ENCODE results near the gene IVD. TPM values are rescaled to one million over a fixed set of nuclear protein-coding genes. Genes with fewer than 3 reads are reported as not detected.
A peak's percentile ranks its signal among the peaks of the same experiment; 100 is the strongest.

The IVD gene
- 37.6 TPM for polyA plus RNA-seq (2013, experiment 1 of 2; ENCODE audit: insufficient read length)
- polyA plus RNA-seq (2013, experiment 2 of 2; ENCODE audit: insufficient read length): 34.8 TPM

DNA sequence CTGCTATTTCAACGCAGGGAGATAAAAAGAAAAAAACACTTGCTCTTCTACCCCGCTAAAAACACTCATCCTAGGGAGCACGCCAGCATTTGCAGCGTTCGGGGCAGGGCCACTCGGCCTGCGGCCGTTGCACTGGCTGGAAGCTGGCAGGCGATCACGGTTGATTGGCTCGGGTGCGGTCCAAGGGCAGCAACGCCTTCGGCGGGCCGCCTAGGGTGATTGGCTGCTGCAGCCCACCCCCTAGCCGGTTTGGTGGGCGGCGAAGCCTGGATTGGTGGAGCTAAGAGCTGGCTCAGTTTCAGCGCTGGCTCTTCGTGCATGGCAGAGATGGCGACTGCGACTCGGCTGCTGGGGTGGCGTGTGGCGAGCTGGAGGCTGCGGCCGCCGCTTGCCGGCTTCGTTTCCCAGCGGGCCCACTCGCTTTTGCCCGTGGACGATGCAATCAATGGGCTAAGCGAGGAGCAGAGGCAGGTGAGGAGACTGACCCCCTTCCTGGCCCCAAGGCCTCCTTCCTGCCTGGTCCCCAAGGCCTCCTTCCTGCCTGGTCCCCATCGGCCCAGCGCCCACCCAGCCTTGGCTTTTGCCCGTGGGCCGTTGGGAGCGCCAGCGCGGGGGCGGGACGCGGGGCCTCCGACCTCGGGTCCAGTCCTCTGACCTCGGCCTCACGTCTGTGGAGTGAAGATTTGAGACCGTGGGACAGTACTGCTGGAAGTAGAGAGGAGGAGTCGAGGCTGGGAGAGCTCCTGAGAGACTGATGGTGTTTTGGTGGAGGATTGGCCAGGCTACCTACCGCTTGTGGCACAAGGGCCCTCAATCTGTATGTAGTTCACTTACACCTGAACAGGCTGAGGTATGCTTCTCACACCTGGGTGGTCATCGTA is at the start of gene IVD:
TSS of gene IVD (plus strand) at position 295 of the 881 bp plus-strand sequence. CDS start at position 328, 33 bp downstream.
- DNase-seq: peak; percentile 96

DNA sequence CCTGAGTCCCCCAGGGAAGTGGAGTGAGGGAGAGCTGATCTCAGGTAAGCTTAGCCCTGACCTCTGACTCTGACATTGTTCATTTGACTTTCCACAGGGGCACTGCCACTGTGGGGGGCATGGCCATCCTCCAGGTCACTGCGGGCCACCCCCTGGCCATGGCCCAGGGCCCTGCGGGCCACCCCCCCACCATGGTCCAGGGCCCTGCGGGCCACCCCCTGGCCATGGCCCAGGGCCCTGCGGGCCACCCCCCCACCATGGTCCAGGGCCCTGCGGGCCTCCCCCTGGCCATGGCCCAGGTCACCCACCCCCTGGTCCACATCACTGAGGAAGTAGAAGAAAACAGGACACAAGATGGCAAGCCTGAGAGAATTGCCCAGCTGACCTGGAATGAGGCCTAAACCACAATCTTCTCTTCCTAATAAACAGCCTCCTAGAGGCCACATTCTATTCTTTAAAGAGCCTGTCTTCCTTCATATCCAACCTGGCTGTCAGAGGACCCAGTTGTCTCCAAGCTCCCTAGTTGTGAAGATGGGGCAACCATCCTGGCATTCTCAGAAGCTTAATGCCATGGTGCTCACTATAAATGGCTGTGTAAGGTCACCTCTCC is 49.5 kb upstream of the IVD start:
- DNase-seq: no peak

DNA sequence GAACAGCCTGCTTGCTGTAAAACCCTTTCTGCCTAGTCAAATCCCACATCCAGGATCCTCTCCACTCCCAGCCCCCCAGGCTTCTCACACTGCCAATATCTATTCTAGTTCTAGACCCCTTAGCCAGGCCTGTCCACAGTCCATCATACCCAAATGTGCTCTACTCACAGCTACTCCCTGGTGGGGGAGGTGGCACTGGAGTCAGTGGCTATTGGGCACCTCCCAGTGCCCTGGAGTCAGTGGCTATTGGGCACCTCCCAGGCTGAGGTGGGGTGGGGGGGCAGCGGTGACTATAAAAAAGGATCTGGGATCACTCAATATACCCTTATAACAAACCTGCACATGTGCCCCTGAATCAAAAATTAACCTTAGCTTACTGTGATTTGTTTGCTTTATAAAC is 48.3 kb upstream of the IVD start:
- DNase-seq: no peak

DNA sequence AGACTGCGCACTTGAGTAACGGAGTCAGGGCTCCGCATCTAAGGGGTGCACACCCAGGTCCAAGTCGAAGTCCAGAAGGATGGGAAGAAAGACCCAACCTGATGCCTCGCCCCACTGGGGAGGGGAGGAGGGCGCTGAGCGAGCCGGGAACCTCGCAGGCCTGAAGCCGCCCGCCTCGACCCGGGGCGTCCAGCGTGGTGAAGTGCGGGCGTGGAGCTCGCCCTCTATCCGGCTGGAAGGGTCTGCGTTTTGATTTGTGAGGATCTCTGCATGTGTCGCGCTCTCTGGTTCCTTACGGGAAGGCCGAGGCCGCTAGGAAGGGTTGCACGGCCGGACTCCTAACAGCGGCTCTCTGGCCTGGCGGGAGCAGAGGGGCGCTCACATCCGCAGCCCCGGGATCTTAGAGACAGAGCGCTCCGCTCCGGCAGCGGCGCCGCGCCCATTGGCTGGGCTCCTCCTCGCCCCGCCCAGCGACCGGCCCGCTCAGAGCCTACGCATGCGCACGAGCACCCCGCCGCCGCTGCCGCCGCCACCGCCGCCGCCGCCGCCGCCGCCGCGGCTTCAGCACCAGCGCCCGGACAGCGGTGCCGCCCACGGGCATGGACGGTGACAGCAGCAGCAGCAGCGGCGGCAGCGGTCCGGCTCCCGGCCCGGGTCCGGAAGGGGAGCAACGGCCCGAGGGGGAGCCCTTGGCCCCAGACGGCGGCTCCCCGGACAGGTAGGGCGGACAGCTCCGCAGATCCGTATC is 47.7 kb upstream of the IVD start, which contains the start of gene DISP2:
TSS of gene DISP2 (plus strand) at position 497 of the 748 bp plus-strand sequence. CDS start at position 600, 103 bp downstream.
- peak; percentile 76 for DNase-seq

DNA sequence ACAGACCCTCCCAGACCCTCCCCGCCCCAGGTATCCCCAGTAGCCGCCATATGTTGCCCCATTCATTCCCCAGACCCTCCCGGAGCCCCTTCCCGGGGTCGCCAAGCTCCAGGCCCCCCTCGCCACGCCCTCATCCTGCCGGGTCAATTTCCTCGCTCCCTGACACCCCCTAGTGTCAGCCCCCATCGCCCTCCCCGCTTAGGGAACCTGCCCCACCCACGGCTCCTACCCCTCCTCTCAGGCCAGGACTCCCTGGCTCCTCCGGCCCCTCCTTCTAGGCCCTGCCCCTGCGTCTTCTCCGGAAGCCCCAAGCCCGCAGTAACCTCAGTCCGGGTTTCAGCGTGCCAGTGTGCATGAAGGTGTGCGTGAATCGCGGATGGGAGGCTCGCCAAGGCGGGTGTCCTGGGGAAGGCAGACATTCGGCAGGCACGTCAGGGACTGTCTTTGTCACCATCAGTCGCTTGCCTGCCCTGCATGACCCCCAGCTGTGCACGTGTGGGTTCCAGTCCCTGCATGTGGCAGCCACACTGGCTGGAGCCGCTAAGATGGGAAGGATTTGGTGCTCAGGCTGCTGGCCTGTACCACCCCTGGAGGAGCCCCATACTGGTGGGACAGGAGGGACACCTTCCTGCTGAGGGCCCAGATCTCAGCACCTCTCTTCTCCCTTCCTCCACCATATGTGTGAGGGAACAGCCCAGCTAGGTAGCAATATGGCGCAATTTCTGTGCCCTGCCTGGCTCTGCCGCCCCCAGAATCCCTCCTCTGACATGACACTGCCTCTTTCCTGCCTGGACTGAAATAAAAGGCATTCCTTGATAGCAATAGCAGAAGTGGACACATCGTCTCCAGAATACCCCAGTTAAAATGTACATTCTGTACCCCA is 46.9 kb upstream of the IVD start:
- DNase-seq: peak; percentile 18

DNA sequence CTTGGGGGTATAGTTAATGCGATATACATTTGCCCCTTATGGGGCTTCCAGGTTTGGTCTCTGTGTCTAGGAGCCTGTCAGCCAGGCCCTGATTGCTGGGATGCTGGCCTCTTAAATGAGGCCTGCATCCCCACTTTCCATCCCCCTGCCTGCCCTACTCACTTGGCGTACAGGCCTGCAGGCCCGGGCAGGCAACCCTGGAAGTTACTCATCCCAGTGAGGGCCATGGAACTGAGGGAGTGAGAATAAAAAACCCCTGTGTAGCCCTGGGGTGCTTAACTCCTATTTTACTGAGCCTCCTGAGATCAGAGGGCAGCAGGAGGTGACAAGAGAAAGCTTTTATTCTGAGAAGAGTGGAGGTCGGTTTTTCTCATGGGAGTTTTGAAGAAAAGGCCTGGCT is 45.6 kb upstream of the IVD start:
- no peak for DNase-seq

DNA sequence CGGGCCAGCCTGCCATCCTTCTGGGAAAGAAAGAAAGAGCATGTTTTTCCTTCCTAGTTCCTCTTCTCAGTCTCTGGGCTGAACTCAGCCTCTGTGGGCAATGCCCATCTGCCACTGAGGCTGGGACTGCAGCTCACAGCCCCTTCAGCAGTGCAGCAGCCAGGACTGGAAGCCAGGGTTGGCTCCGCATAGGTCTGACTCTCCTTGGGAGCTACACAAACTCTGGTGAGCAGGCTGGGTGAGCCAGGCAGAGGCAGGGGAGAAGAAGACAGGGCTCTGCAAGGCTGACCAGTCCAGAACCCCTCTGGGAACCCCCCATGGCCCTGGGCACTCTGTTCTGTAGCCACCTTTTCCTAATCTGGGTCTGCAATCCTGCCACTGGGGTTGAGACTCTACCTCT is 44.0 kb upstream of the IVD start:
- no peak for DNase-seq

DNA sequence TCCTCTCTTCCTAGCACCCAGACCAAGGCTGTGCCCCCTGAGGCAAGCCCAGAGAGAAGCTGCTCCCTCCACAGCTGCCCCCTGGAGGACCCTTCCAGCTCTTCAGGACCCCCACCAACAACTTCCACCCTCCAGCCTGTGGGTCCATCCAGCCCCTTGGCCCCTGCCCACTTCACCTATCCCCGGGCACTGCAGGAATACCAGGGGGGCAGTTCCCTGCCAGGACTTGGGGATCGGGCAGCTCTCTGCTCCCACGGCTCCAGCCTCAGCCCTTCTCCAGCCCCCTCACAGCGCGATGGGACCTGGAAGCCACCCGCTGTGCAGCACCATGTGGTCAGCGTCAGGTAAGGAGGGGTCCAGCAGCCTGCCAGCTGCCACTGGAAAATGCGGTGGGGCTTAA is 42.0 kb upstream of the IVD start:
- no peak for DNase-seq

DNA sequence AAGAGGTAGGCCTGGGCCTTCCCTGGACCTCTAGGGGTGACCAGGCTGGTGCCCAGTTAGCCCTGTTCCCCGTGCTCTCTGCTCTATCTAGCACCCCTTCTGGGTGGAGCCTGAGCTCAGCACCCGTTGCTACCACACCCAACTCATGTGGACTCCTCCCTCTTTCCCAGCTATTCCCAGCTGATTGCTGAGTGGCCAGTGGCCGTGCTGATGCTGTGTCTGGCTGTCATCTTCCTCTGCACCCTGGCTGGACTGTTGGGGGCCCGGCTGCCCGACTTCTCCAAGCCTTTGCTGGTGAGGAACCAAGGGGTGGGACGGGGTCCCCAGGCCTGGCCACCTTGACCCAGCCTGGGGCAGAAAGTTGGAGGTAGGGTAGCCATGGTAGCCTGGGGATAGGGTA is 41.3 kb upstream of the IVD start:
- no peak for DNase-seq

DNA sequence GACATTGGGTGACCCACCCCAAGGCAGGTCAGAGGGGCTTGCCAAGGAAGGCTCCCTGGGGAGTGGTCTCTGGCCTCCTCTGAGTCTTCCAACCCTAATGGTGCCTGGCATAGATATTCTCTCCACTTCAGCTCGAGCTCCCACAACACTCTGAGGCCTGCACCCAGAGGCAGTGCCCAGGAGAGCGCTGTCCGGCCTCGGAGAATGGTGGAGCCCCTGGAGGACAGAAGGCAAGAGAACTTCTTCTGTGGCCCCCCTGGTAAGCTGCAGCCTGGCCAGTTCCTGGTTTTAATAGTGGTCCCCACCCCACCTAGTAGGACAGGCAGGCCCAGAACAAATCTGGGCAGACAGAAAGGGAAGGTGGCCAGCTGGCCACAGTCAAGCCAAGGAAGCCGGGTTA is 40.6 kb upstream of the IVD start:
- DNase-seq: no peak

DNA sequence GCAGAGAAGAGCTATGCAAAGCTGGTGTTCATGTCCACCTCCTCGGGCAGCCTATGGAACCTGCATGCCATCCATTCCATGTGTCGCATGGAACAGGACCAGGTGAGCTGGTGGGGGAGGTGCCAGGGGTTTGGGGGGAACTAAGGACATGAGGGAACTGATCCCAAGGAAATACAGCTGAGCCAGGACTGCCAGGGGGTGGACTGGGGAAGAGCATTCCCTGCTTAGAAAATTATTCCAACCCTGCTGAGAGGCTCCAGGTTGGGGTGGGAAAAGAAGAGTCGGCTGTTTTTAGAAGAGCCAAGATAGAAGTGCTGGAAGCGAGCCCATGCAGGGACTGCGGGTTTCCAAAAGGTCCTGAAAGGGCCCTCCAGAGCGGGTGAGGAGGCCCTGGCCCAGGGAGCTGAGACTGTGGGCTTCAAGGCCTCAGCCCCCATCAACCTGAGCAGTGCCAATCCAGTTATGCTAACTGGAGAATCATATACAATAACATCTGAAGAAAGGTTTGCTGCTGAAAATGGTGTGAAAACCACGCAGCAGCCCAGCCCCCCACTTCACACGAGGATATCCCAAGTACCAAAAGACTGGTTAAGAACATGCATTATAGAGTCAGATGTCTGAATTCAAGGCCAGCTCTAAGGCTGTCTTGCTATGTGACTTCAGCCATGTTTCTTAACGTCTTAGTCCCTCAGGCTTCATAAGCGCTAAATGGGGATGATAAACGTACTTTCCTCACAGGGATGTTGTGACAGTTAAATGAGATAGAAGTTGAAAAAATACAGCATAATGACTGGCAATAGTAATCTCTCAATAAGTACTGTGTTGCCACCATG is 39.8 kb upstream of the IVD start:
- DNase-seq: no peak

DNA sequence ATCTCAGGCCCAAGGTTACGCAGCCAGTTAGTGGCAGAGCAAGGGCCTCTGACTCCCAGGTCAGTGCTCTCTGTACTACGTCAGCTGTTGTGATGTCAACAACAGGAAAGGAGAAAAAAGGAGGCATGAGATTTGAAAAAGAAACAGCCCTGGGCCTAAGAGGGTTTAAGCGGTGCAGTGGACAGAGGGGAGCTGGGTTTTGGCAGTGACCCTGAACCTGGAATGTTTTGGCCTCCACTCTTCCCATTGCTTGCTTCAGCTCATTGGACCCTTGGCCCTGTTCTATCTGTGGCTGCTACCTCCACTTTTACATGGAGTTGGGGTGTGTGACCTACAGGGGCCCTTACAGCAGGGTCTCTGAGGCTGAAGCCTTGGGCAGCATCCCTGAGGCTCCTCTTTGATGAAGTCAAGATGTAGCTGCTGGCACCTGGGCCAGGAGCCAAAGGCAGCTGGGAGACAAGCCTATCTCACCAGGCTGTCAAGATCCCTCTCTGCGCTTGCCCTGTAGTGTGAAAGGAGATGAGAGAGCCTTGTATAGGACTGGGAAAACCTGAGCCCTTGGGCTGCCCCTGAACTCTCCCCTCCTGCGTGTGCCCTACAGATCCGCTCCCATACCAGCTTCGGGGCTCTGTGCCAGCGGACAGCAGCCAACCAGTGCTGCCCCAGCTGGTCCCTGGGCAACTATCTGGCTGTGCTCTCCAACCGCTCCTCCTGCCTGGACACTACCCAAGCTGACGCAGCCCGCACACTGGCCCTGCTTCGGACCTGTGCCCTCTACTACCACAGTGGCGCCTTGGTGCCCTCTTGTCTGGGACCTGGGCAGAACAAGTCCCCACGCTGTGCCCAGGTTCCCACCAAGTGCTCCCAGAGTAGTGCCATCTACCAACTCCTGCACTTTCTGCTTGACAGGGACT is 38.9 kb upstream of the IVD start:
- DNase-seq: no peak

DNA sequence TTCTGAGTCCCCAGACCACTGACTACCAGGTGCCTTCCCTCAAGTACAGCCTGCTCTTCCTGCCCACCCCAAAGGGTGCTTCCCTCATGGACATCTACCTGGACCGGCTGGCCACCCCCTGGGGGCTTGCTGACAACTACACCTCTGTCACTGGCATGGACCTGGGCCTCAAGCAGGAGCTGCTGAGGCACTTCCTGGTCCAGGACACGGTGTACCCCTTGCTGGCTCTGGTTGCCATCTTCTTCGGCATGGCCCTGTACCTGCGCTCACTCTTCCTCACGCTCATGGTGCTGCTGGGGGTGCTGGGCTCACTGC is 38.3 kb upstream of the IVD start:
- DNase-seq: no peak

DNA sequence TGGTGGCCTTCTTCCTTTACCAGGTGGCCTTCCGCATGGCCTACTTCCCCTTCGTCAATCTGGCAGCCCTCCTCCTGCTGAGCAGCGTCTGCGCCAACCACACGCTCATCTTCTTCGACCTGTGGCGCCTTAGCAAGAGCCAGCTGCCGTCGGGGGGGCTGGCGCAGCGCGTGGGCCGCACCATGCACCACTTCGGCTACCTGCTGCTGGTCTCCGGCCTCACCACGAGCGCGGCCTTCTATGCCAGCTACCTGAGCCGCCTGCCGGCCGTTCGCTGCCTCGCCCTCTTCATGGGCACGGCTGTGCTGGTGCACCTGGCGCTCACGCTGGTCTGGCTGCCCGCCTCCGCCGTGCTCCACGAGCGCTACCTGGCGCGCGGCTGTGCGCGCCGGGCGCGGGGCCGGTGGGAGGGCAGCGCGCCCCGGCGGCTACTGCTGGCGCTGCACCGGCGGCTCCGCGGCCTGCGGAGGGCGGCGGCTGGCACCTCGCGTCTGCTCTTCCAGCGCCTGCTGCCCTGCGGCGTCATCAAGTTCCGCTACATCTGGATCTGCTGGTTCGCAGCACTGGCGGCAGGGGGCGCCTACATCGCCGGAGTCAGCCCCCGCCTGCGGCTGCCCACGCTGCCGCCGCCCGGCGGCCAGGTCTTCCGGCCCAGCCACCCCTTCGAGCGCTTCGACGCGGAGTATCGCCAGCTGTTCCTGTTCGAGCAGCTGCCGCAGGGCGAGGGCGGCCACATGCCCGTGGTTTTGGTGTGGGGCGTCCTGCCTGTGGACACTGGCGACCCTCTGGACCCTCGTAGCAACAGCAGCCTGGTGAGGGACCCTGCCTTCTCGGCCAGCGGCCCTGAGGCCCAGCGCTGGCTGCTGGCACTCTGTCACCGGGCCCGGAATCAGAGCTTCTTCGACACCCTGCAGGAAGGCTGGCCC is 37.6 kb upstream of the IVD start:
- peak; percentile 86 for DNase-seq

DNA sequence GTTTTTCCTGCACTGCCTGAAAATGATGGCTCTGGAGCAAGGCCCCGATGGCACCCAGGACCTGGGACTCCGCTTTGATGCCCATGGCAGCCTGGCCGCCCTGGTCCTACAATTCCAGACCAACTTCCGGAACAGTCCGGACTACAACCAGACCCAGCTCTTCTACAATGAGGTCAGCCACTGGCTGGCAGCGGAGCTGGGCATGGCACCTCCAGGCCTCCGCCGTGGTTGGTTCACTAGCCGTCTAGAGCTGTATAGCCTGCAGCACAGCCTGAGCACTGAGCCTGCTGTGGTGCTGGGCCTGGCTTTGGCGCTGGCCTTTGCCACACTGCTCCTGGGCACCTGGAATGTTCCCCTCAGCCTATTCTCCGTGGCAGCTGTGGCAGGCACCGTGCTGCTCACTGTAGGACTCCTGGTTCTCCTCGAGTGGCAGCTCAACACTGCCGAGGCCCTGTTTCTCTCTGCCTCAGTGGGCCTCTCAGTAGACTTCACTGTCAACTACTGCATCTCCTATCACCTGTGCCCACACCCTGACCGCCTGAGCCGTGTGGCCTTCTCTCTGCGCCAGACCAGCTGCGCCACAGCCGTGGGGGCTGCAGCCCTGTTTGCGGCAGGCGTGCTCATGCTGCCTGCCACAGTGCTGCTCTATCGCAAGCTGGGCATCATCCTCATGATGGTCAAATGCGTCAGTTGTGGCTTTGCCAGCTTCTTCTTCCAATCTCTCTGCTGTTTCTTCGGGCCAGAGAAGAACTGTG is 36.7 kb upstream of the IVD start:
- no peak for DNase-seq

DNA sequence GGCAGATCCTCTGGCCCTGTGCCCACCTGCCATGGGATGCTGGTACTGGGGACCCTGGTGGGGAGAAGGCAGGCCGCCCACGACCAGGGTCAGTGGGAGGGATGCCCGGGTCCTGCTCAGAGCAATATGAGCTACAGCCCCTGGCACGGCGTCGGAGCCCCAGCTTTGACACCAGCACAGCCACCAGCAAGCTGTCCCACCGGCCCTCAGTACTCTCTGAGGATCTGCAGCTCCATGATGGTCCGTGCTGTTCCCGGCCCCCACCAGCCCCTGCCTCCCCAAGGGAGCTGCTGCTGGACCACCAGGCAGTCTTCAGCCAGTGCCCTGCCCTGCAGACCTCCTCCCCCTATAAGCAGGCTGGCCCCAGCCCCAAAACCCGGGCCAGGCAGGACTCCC is 36.1 kb upstream of the IVD start:
- DNase-seq: no peak

DNA sequence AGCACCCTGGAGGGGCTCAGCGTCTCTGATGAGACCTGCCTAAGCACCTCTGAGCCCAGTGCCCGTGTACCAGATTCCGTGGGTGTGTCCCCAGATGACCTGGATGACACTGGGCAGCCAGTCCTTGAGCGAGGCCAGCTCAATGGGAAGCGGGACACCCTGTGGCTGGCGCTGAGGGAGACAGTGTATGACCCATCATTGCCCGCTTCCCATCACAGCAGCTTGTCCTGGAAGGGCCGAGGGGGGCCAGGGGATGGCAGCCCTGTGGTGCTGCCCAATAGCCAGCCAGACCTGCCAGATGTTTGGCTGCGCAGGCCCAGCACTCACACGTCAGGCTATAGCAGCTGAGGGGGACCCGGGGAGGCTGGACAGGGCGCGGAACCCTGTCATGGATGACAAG is 35.6 kb upstream of the IVD start:
- DNase-seq: no peak

DNA sequence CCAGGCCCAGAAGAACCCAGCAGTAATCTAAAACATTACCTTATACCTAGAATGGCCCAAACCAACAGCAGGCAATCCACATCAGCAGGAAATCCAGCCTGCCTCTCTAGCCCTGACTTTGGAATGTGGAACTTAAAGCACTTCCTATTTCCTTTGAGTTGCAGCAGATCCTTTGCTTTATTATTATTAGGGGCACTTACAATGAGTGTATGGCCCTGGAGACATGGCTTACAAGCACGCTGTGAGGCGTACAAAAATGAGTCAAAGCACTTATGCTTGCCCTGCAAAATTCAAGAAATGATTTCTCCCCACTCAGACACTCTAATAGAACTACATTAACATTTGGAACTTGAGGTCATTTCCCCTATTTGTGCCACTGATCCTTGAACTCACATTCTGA is 32.6 kb upstream of the IVD start:
- peak; percentile 69 for DNase-seq
